Stimulated activated CD8-positive, alpha-beta memory T cell treated with anti-CD3 and anti-CD28 coated beads, Interleukin-4, amount 100 ng/mL, for 4 hours (primary cell): ENCODE data around the gene TADA1.
"Not testable (repeated sequence)": the region's sequence is repeated elsewhere in the genome, so short reads cannot be mapped to it uniquely, and the experiment has no call there.

ENCODE experiments used
- DNase-seq, 2 donors: peaks; one replicate each; pipeline ENCODE4 v3.0.0-alpha.2; 2020; ENCODE audit warnings: low read depth in 2 of 2, low spot score in 1 of 2

The TADA1 gene

DNA sequence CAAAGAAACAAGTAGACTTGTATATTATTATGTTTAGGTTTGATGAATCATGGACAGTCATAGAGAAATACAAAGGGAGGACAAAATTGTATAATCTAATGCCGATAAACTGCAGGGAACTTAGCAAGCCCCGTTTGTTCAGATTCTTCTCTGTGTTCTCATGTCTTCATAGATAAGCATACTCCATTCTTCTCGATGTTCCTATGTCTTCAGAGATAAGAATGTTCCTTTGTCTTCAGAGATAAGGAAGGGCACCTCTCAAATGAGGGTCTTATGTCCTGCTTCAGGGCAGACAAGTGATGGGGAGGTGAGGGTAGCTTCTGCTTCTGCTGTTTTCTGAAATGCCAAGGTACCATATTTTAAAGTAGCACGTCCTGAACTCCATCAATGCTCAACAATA lies 19.7 kb upstream of the TADA1 start:
- DNase-seq, result no peak

GRCh38 chr1:166889776-166890175 lies 13.7 kb upstream of the TADA1 start:
- DNase-seq, result no peak

GRCh38 chr1:166888373-166889111 lies 12.5 kb upstream of the TADA1 start:
- no peak for DNase-seq

DNA sequence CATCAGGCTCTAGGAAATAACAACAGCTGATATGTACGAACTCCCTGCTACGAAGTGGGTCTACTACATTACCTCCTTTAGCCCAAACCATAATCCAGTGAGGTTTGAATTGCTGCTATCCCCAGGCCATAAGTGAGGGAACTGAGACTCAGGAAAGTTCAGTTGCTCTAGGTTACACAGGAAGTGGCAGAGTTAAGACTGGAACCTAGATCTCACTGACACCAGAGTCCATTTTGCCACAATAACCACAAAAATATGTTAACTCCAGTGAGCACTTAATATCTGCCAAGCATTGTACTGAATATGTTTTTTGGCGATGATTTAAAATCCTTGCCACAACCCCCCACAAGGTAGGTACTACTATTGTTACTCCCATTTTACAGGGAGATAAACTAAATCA lies 8.9 kb upstream of the TADA1 start:
- no peak for DNase-seq

DNA sequence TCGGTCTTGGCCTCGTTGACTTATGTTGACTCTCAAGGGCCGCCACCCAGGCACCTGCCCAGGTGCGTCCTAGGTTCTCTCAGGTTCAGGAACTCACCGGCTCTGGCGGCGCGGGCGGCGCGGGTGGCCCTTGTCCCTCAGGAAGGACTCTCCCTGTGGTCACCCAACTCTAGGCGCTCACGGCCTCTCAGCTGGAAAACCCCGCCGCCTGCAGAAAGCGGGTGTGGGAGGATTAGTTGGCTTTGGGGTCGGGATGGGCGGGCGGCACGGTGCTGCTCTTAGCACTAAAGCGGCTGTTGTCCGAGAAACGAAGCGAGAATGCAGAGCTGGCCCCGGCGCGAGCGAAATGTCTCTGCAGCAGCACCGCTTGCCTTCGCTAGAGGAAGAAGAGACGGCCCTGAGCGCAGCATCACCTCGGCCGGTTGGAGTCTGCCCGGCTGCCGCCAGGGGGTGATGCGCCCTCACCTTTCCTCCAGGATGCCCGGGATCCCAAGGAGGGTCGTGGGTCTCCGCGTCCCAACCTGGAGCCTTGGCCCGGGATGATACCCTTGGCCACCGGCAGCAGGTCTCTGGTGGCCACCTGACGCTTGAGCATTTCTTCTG lies 8.1 kb upstream of the TADA1 start:
- DNase-seq, result no peak

GRCh38 chr1:166882893-166883292 lies 6.8 kb upstream of the TADA1 start:
- DNase-seq, result no peak

GRCh38 chr1:166878173-166878917 lies 2.3 kb upstream of the TADA1 start:
- DNase-seq, result not testable (repeated sequence)

DNA sequence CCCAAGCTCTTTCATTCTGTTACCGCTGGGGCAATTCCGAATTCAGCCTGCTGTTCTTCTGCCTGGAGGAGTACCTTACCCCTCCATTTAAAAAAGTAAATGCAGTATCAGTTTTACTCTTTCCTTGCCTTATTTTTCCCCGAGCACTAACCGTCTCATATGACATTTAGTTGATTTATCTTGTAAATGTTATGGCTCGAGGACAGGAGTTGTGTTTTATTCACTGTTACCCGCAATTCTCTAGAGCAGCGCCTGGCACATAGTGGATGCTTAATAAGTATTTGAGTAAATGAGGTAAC lies 425 bp upstream of the TADA1 start:
- no peak for DNase-seq

- DNase-seq, result no peak
These were observed 746 bp downstream of the TADA1 start for GRCh38 chr1:166875302-166875733.

DNA sequence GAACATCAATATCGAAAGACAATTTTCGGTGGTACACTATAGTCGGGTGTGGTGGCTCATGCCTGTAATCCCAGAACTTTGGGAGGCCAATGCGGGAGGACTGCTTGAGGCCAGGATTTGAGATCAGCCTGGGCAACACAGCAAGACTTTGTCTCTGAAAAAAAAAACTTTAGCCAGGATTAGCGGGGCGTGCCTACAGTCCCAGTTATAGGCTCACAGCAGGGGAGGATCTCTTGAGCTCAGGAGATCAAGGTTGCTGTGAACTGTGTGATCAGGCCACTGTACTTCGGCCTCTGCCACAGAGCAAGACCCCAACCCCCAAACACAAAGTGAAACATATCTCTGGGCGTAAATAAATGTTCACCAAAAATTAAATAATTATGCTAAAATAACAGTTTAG lies 1.6 kb downstream of the TADA1 start:
- DNase-seq, result no peak

- DNase-seq, result no peak
These were observed 5.5 kb downstream of the TADA1 start for GRCh38 chr1:166870584-166870983.

- no peak for DNase-seq
These were observed 6.6 kb downstream of the TADA1 start for GRCh38 chr1:166869318-166870099.

DNA sequence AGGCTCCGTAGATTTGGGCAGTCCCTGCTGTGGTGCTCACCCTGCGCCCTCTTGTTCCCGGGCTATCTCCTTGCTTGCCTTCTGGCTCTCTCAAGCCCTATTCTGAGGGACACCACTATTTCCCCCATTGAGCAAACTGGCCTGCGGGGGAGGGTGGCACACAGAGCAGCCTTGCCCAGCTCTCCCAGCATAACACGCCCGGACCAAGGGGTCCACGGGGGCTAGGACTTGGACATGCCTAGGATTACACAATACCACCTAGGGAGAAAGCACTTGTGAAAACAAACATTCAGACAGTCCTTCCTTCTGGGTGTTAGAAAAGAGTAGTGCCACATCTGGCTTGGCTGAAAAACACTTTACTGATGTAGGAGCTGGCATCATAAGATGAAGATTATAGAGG lies 7.4 kb downstream of the TADA1 start:
- DNase-seq, result no peak

DNA sequence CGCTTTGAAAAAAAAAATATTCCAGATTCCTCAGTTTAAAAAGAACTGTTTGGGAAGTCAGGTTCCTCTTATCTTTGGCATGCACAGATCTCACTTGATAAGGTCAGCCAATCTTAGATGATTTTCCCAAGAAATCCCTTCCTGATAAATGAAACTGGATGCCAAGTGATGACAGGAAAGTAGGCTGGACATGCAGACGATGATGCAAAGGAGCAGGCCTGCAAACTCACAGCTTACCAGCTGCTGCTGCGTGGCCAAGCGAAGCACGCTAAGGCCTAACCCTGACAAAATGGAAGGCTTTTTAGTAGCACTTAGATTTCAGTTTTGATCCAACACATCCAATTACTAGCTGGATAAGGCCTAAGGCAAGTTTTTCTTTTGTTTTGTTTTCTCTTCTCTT lies 10.1 kb downstream of the TADA1 start:
- no peak for DNase-seq

DNA sequence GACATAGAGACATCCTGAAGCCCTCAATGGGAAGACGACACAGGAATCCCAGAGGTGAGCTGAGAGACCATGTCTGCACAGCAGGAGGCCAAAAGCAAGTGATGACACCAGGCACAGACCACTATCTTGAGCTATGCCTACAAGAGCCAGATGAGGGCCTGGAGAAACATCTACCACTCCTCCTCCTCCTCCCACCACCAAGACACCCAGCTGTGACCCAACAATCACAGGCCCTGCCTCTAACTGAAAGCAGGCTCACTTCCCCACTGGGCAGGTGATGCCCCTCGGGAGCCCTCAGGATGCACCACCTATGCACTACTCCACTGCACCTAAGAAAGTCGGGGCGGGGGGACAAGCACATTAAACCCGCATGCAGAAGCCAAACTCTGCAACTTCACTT lies 16.5 kb downstream of the TADA1 start:
- DNase-seq, result no peak

GRCh38 chr1:166858726-166859419 lies 17.2 kb downstream of the TADA1 start:
- no peak for DNase-seq

DNA sequence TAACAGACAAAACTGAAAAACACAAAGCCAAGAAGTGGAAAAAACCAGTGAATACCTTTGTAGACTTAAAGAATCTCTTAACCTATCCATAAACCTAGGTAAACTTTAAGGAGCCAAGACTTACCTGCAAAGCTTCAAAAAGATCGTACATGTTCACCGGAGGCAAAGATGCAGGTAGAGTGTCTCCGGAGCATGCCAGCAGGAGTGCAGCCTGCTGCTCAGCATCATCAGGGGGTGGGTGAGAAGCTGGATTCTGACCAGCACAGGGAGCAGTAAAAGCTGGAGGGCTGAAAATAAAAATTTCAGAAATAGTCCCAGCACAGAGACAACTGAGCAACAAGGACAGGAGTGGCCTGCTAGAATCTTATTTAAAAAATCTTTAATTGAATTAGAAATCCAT lies 18.1 kb downstream of the TADA1 start:
- no peak for DNase-seq

DNA sequence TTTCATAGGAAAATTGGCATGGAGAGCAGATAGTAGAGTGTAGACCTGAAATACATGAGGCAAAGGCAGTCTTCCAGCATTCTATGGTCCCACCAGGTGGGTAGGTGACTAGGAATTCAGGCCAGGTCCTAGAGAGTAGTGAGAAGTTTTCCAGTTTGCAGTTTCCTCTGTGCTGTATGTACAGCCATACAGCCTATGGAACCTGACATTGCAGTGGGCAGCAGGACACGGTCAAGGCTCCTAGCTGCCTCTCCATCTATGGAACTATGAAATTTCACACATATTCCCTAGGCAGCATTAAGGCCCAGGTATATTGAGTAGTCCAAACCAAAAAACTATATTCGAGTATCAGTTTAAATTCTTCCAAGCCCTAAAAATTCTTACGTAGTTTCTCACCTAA lies 20.5 kb downstream of the TADA1 start:
- DNase-seq, result no peak

GRCh38 chr1:166852918-166853317 lies 23.1 kb downstream of the TADA1 start:
- DNase-seq, result no peak

DNA sequence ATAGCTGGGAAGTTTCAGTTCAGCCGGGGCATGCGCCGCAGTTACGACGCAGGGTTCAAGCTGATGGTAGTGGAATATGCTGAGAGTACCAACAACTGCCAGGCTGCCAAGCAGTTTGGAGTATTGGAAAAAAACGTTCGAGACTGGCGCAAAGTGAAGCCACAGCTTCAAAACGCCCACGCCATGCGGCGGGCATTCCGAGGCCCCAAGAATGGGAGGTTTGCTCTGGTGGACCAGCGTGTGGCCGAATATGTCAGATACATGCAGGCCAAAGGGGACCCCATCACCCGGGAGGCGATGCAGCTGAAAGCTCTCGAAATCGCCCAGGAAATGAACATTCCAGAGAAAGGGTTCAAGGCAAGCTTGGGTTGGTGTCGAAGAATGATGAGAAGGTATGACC lies 26.9 kb downstream of the TADA1 start:
- no peak for DNase-seq

DNA sequence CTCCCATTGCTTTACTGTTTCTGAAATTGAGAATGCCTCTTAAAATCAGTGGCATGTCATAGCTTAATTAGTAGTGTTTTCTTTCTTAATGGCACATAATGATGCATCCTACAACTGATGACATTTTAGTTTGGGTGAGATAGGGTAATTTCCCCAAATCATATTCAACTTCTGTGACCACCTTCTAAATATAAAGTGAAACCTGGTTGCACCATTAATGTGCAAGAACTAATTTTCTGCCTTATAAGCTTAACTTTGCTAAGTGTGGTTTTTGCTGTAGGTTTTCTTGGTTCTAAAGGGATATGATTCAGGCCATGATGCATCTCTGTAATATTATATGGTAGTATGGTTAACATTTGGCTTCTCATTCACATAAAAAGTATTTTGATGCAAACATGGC lies 27.9 kb downstream of the TADA1 start:
- DNase-seq, result no peak
